Ascending aorta (tissue), 2 donors: Measurements from ENCODE around the gene AP1M2. TPM values are rescaled to one million over a fixed set of nuclear protein-coding genes. Genes with fewer than 3 reads are reported as not detected.
A peak's percentile ranks its signal among the peaks of the same experiment; 100 is the strongest.
"Not testable (repeated sequence)": the region's sequence is repeated elsewhere in the genome, so short reads cannot be mapped to it uniquely, and the experiment has no call there.

Source experiments
- DNase-seq, 2 donors: peaks; one replicate each; pipeline ENCODE4 v3.0.0-alpha.2; 2019; ENCODE audit warnings: low spot score in 2 of 2
- H3K27ac ChIP-seq, 2 donors: fragments of 200-600 bp; sonication (generic); one replicate each; pipeline ENCODE4 v1.5.1; 2016 to 2017; ENCODE audit warnings: mild to moderate bottlenecking in 1 of 2
- H3K27me3 ChIP-seq: fragments of 200-600 bp; sonication (generic); one replicate; pipeline ENCODE4 v1.5.1; 2017
- H3K36me3 ChIP-seq, 2 donors: fragments of 200-600 bp; sonication (generic); one replicate each; pipeline ENCODE4 v1.5.1; 2016
- H3K4me1 ChIP-seq, 2 donors: fragments of 200-600 bp; sonication (generic); one replicate each; pipeline ENCODE4 v1.5.1; 2016 to 2017; ENCODE audit warnings: mild to moderate bottlenecking in 1 of 2
- H3K4me3 ChIP-seq, 2 donors: fragments of 200-600 bp; sonication (generic); one replicate each; pipeline ENCODE4 v1.5.1; 2016 to 2017; ENCODE audit warnings: mild to moderate bottlenecking in 1 of 2
- H3K9me3 ChIP-seq, 2 donors: fragments of 200-600 bp; sonication (generic); one replicate each; pipeline ENCODE4 v1.5.1; 2016
- intact Hi-C: fragments of 100-400 bp; cut with DNase I; formaldehyde crosslinking; loops from one replicate; pipeline ENCODE4 v1.15.1; 2023
- total RNA-seq: library from RNA; depleted of rRNA; stranded (reverse); fragments of >200 nt; gene quantifications from one replicate; pipeline ENCODE4 v1.1.0, GENCODE V29; 2016
- TF ChIP-seq, protein P1 (sequence below), 3 experiments: fragments of 200-600 bp in 2 of 3; fragments of 450-650 bp in 1 of 3; sonication (generic) in 2 of 3; IDR thresholded peaks; one replicate each; pipeline ENCODE4 v1.5.1; 2016 to 2019; ENCODE audit warnings: antibody characterized with exemption in 3 of 3, mild to moderate bottlenecking in 1 of 3, moderate library complexity in 1 of 3

The AP1M2 gene
- total RNA-seq, 1 donor from 2014 or later = not detected

DNA sequence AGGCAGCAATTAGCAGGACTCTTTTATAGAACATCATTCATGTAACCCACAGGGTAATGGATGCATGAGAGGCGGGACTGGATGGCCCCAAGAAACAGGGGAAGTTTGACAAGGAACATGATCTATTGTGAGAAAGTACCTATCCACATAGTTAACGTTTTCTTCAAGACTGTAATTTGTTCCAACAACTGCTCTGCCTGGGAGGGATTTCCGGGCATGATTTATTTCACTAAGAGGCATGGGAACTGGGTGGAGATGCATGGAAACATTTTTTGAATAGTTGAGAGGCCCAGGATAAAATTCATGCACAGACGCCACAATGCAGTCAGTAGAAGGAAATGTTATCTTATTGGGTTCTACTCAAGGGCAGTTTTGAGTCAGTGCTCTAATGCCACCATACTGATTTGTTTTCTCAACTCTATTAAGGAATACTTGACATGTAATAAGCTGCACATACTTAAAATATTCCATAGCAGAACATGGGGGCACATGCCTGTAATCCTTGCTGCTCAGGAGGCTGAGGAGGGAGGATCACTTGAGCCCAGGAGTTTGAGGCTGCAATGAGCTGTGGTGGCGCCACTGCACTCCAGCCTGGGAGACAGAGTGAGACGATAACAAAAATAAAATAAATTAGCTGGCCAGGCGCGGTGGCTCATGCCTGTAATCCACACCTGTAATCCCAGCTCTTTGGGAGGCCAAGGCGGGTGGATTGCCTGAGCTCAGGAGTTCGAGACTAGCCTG is 53.3 kb downstream of the AP1M2 start:
- TF ChIP-seq, protein P1, sequence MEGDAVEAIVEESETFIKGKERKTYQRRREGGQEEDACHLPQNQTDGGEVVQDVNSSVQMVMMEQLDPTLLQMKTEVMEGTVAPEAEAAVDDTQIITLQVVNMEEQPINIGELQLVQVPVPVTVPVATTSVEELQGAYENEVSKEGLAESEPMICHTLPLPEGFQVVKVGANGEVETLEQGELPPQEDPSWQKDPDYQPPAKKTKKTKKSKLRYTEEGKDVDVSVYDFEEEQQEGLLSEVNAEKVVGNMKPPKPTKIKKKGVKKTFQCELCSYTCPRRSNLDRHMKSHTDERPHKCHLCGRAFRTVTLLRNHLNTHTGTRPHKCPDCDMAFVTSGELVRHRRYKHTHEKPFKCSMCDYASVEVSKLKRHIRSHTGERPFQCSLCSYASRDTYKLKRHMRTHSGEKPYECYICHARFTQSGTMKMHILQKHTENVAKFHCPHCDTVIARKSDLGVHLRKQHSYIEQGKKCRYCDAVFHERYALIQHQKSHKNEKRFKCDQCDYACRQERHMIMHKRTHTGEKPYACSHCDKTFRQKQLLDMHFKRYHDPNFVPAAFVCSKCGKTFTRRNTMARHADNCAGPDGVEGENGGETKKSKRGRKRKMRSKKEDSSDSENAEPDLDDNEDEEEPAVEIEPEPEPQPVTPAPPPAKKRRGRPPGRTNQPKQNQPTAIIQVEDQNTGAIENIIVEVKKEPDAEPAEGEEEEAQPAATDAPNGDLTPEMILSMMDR (IDR thresholded peaks at IDR 0.05) = no peak
- no peaks in the 10 kb centered on the region for H3K36me3 ChIP-seq
- peak overlapping the region in 1 of 2 donors; percentile 53 for H3K27ac ChIP-seq
- no peaks in the 10 kb centered on the region for H3K9me3 ChIP-seq
- H3K27me3 ChIP-seq = no peaks in the 10 kb centered on the region
- intact Hi-C loops = no loop called here
- H3K4me3 ChIP-seq = no peak overlapping the region
- DNase-seq = no peak
- no peaks in the 10 kb centered on the region for H3K4me1 ChIP-seq

DNA sequence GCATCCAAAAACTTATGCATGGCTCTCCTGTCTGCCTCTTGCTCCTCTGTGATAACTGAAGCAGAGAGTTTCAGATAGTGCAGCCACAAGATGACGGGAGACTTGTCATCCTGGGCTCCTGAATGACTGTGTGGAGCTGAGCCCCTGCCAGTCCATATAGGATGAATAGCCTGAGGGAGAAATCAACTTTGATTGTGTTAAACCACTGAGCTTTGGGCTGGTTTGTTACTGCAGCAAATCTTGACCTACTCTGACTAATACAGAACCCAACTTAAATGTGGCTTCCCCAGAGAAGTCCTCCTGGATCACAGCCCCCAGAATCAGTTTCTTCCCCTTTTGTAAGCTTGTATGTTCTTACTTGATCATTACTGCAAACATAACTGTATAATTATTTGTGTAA is 54.7 kb downstream of the AP1M2 start:
- no peak overlapping the region for H3K27ac ChIP-seq
- TF ChIP-seq, protein P1 (IDR thresholded peaks at IDR 0.05) = no peak
- no peaks in the 10 kb centered on the region for H3K27me3 ChIP-seq
- H3K4me1 ChIP-seq = no peaks in the 10 kb centered on the region
- no peaks in the 10 kb centered on the region for H3K9me3 ChIP-seq
- DNase-seq = no peak
- H3K36me3 ChIP-seq = no peaks in the 10 kb centered on the region
- intact Hi-C loops = no loop called here
- no peak overlapping the region for H3K4me3 ChIP-seq

DNA sequence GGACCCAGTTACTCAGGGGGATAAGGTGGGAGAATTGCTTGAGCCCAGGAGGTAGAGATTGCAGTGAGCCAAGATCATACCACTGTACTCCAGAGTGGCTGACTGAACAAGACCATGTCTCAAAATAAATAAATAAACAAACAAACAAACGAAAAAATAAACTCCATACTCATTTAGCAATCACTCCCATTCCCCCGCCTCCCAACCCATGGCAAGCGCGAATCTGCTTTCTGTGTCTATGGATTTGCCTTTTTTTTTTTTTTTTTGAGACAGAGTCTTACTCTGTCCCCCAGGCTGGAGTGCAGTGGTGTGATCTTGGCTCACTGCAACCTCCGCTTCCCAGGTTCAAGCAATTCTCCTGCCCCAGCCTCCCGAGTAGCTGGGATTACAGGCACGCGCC is 60.2 kb downstream of the AP1M2 start:
- H3K36me3 ChIP-seq, H3K27me3 ChIP-seq, H3K27ac ChIP-seq, H3K9me3 ChIP-seq, H3K4me3 ChIP-seq, intact Hi-C loops, H3K4me1 ChIP-seq, DNase-seq: not testable (repeated sequence)

DNA sequence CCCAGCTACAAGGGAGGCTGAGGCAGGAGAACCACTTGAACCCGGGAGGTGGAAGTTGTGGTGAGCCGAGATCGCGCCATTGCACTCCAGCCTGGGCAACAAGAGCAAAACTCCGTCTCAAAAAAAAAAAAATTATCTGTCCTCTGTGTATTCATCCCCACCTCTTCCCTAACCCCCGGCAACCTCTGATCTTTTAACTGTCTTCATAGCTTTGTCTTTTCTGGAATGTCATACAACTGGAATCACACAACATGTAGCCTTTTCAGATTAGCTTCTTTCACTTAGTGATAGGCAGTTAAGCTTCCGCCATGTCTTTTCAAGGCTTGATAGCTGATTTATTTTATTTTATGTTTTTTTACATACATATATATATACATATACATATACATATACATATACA is 61.5 kb downstream of the AP1M2 start:
- Histone ChIP-seq H3K36me3 (no peaks in the 10 kb centered on the region), H3K4me3 (no peak overlapping the region), H3K27me3 (no peaks in the 10 kb centered on the region), H3K27ac (no peak overlapping the region), H3K4me1 (no peaks in the 10 kb centered on the region), H3K9me3 (no peaks in the 10 kb centered on the region)
- DNase-seq = no peak
- intact Hi-C loops = no loop called here
- TF ChIP-seq, protein P1 (IDR thresholded peaks at IDR 0.05) = no peak

DNA sequence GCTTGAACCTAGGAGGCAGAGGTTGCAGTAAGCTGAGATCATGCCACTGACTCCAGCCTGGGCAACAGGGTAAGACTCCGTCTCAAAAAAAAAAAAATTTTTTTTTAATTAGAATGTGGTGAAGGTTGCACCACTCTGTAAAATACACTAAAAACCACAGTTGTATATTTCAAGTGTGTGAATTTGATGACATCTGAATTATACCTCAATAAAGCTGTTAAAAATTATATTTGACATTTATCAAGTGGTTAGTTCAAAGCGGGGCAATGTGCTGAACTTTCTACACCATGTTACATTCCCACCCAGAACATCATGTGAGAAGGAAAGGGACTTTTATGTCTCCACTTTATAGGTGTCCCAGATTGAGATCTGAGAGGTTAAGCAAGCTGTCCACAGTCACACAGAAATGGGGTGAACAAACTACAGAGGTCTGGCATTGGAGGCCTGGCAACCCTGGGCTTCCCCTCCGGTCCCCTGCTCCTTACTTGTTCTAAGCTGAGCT is 63.9 kb downstream of the AP1M2 start:
- no peak for DNase-seq
- no peaks in the 10 kb centered on the region for H3K9me3 ChIP-seq
- peaks cover 4% of the 10 kb centered on the region for H3K27me3 ChIP-seq
- H3K4me1 ChIP-seq = peaks cover 0 to 1% of the 10 kb centered on the region in 2 donors
- TF ChIP-seq, protein P1 (IDR thresholded peaks at IDR 0.05) = no peak
- H3K36me3 ChIP-seq = no peaks in the 10 kb centered on the region
- intact Hi-C loops = no loop called here
- no peak overlapping the region for H3K4me3 ChIP-seq
- no peak overlapping the region for H3K27ac ChIP-seq

Other genes with a start within 250 kb of the AP1M2 start
- 0.11 TPM for gene ICAM3, start 247.7 kb downstream of the AP1M2 start, total RNA-seq
- 80.7 TPM for gene TYK2, start 206.7 kb downstream of the AP1M2 start, total RNA-seq
- 183 TPM for gene CDC37, start 183.8 kb downstream of the AP1M2 start, total RNA-seq
- 59.9 TPM for gene PDE4A, start 166.8 kb downstream of the AP1M2 start, total RNA-seq
- 57.8 TPM for gene KEAP1, start 84.0 kb downstream of the AP1M2 start, total RNA-seq
- gene S1PR5, start 69.9 kb downstream of the AP1M2 start, total RNA-seq = 3.1 TPM
- 11.0 TPM for gene ATG4D, start 43.4 kb downstream of the AP1M2 start, total RNA-seq
- 21.9 TPM for gene KRI1, start 21.3 kb downstream of the AP1M2 start, total RNA-seq
- 20.3 TPM for gene CDKN2D, start 18.3 kb downstream of the AP1M2 start, total RNA-seq
- 354 TPM for gene SLC44A2, start 38.2 kb upstream of the AP1M2 start, total RNA-seq
- gene ILF3, start 67.0 kb upstream of the AP1M2 start, total RNA-seq = 168 TPM
- 36.8 TPM for gene QTRT1, start 114.1 kb upstream of the AP1M2 start, total RNA-seq
- 113 TPM for gene DNM2, start 130.8 kb upstream of the AP1M2 start, total RNA-seq
- 25.0 TPM for gene TMED1, start 248.9 kb upstream of the AP1M2 start, total RNA-seq